Measurements from ENCODE around the gene ATP2A3. TPM values are rescaled to one million over a fixed set of nuclear protein-coding genes. Genes with fewer than 3 reads are reported as not detected.

The ATP2A3 gene
- total RNA-seq, 6 experiments from 2014 or later = 1.5 to 4.3 (median 2.3) TPM

DNA sequence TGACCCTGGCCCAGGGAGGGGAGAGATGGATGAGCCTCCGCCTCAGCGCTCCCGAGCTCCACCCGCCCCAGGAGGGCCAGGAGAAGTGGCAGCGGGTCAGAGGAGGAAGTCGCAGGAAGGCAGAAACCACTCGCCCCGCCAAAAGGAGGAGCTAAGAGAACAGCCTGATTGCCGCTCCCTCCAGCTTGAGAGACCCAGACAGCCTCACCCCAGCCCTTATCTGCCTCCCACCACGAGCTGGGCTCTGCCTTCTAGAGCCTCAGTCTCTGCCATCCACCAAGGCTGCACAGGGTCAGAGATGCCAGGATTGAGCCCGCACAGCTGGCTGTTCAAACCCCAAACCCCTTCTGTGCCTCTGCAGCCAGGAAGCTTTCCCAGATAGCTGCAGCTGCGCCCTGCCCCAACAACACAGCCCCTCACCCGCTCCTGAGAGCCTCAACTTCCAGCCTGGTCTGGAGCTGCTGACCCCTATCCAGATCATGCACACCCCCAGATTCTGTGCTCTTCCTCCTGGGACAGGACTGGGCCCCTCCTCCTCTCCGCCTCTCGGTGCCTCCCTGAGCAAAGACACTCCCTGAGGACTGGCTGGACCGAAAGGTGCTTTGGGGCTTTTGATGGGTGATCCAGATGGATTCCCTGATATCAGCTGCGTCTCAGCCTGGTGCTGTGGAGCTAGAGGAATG, 1.0 kb upstream of the ATP2A3 start:
- H3K4me1 ChIP-seq = peaks cover 0 to 19% (median 4%) of the 10 kb centered on the region in 4 donors
- intact Hi-C loops (cut with DNase I) = no loop called here
- 12% methylated on average over 4 of the region's 17 CpGs for WGBS (ENCODE audit: insufficient coverage, low coverage, low lambda C conversion rate, missing lambda C conversion rate)
- no peaks in the 10 kb centered on the region for H3K36me3 ChIP-seq
- H3K4me3 ChIP-seq = peak overlapping the region; percentile 28 to 44 (median 29)
- peak overlapping the region; percentile 10 to 69 (median 51) for H3K27ac ChIP-seq
- H3K9me3 ChIP-seq = no peaks in the 10 kb centered on the region
- H3K27me3 ChIP-seq = no peaks in the 10 kb centered on the region
- no peak for TF ChIP-seq CTCF (IDR thresholded peaks at IDR 0.05)
- no peak for TF ChIP-seq POLR2A (IDR thresholded peaks at IDR 0.05)
- ATAC-seq (peak; percentile 50 to 56 (median 54)), DNase-seq (peak in 2 of 3 donors; percentile 67 to 74)

- TF ChIP-seq CTCF (IDR thresholded peaks at IDR 0.05) (no peak), POLR2A (IDR thresholded peaks at IDR 0.05) (no peak)
- H3K36me3 ChIP-seq = no peaks in the 10 kb centered on the region
- ATAC-seq (peak in 1 of 4 donors; percentile 8), DNase-seq (peak in 1 of 3 donors; percentile 62)
- H3K9me3 ChIP-seq = no peaks in the 10 kb centered on the region
- peak overlapping the region in 1 of 3 donors; percentile 51 for H3K27ac ChIP-seq
- intact Hi-C loops (cut with DNase I) = no loop called here
- H3K27me3 ChIP-seq = no peaks in the 10 kb centered on the region
- H3K4me3 ChIP-seq = peak overlapping the region; percentile 26 to 44 (median 29)
- peaks cover 0 to 19% (median 4%) of the 10 kb centered on the region in 4 donors for H3K4me1 ChIP-seq
- 22% methylated on average over 4 of the region's 64 CpGs for WGBS (ENCODE audit: insufficient coverage, low coverage, low lambda C conversion rate, missing lambda C conversion rate)
These were observed 718 bp downstream of the ATP2A3 start for GRCh38 chr17:3963237-3964201.

- peak overlapping the region in 1 of 3 donors; percentile 44 for H3K4me3 ChIP-seq
- no peaks in the 10 kb centered on the region for H3K9me3 ChIP-seq
- H3K36me3 ChIP-seq = no peaks in the 10 kb centered on the region
- no peaks in the 10 kb centered on the region for H3K27me3 ChIP-seq
- intact Hi-C loops (cut with DNase I) = no loop called here
- peaks cover 0 to 19% (median 4%) of the 10 kb centered on the region in 4 donors for H3K4me1 ChIP-seq
- DNase-seq = no peak
- TF ChIP-seq POLR2A (IDR thresholded peaks at IDR 0.05) = no peak
- TF ChIP-seq CTCF (IDR thresholded peaks at IDR 0.05) = no peak
- ATAC-seq = no peak
- no peak overlapping the region for H3K27ac ChIP-seq
These were observed 1.3 kb downstream of the ATP2A3 start for GRCh38 chr17:3962965-3963236.

DNA sequence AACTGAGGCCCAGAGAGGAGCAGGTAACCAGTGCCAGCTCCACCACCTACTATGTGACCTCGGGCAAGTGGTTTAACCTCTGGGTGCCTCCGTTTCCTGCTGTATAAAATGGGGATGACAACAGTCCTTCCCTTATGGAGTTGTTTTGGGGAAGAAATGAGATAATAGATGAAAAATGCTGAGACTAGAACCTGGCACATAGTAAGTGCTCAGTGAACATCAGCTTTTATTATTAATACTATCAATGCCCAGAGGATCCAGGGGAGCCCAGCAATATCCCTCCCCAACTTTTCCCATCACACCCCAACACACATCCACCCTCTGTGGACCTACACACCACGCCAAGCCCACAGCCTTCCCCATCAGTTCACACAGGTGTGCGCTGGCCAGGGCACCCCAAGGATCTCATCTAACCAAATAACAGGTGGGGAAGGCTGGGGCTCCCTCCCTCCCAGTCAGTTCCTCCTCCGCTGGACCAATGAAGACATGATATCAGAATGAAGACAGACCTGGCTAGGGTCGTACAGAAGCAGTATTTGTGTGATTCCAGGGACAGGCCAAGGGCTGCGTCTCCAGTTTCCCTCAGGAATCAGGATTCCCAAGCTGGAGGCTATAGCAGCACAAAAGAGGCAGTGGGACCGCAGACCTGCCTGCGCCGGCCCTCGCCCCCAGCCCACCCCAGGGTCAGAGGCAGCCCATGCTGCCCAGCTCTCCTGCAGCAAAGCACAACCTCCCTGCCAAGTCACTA, 1.8 kb downstream of the ATP2A3 start:
- H3K27ac ChIP-seq = no peak overlapping the region
- H3K36me3 ChIP-seq = no peaks in the 10 kb centered on the region
- no peaks in the 10 kb centered on the region for H3K9me3 ChIP-seq
- H3K4me3 ChIP-seq = no peak overlapping the region
- intact Hi-C loops (cut with DNase I) = no loop called here
- whole genome bisulfite sequencing (ENCODE audit: insufficient coverage, low coverage, low lambda C conversion rate, missing lambda C conversion rate) = 29% methylated on average over 4 of the region's 11 CpGs
- TF ChIP-seq CTCF (IDR thresholded peaks at IDR 0.05) = no peak
- TF ChIP-seq POLR2A (IDR thresholded peaks at IDR 0.05) = no peak
- DNase-seq = no peak
- no peak for ATAC-seq
- peaks cover 0 to 19% (median 4%) of the 10 kb centered on the region in 4 donors for H3K4me1 ChIP-seq
- H3K27me3 ChIP-seq = no peaks in the 10 kb centered on the region
